NT2/D1 (cell line): Measurements from ENCODE around the gene SH2D5.

ENCODE experiments used
- YY1 ChIP-seq: IDR thresholded peaks from 2 replicates; pipeline ENCODE4 v1.6.1; 2011; ENCODE audit not compliant: insufficient read length, insufficient read depth
- ZNF274 ChIP-seq: IDR thresholded peaks from 2 replicates; pipeline ENCODE4 v1.6.1; 2011; ENCODE audit warnings: mild to moderate bottlenecking, low read depth, low read length

DNA sequence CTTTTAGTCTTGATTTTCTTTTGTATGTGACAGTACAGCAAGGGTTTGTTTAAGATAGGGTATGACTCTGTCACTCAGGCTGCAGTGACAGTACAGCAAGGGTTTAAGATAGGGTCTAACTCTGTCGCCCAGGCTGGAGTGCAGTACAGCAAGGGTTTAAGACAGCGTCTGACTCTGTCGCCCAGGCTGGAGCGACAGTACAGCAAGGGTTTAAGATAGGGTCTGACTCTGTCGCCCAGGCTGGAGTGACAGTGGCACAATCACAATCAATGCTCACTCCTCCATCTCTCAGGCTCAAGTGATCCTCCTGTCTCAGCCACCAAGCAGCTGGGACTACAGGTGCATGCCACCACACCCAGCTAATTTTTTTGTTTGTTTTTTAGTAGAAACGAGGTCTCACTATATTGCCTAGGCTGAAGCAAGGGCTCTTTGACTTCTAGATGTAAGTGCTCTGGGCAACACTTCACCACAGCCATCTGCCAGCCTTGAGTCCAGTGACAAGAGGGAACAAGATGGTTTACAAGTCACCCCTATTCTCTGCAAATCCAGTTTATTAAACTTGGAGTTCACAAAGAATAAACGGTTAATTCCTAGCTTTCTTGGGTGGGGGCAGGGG lies 965 bp upstream of the SH2D5 start:
- TF ChIP-seq YY1 = no peak
- TF ChIP-seq ZNF274 = no peak
